ENCODE results near the gene RAET1G.

DNA sequence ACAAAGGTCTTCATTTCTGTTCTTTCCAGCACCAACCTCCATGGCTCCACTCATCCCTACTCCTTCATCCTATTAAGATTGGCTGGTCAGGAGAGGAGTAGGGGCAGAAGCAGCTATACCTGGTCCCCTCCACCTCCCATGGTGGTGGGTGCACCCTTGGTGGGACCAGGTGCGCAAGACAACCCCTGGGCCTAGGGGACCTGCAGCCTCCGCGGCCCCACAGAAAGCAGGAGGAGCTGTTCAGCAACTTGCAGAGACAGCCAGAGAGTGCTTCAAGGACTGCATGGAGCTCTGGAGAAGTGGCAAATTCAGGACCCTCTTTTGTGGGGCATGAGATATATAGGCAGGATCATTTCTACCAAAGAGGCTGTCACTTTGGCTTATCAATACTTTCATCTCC is 28.7 kb upstream of the RAET1G start:
- TF ChIP-seq EP300 (IDR thresholded peaks at IDR 0.05) = no peak
- TF ChIP-seq, protein P1, sequence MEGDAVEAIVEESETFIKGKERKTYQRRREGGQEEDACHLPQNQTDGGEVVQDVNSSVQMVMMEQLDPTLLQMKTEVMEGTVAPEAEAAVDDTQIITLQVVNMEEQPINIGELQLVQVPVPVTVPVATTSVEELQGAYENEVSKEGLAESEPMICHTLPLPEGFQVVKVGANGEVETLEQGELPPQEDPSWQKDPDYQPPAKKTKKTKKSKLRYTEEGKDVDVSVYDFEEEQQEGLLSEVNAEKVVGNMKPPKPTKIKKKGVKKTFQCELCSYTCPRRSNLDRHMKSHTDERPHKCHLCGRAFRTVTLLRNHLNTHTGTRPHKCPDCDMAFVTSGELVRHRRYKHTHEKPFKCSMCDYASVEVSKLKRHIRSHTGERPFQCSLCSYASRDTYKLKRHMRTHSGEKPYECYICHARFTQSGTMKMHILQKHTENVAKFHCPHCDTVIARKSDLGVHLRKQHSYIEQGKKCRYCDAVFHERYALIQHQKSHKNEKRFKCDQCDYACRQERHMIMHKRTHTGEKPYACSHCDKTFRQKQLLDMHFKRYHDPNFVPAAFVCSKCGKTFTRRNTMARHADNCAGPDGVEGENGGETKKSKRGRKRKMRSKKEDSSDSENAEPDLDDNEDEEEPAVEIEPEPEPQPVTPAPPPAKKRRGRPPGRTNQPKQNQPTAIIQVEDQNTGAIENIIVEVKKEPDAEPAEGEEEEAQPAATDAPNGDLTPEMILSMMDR (IDR thresholded peaks at IDR 0.05) = no peak
